ENCODE results near the gene GTF3A. TPM values are rescaled to one million over a fixed set of nuclear protein-coding genes. Genes with fewer than 3 reads are reported as not detected.

Gene GTF3A
- total and polyA plus RNA-seq, 9 of the 15 experiments (the other 6 are each of a cell fraction or from before 2014, with no cell fraction given) = 47.5 to 303 (median 174) TPM

- TF ChIP-seq ZFX (CRISPR knock-in tag; IDR thresholded peaks at IDR 0.05) = no peak
- no peak for TF ChIP-seq RBM39 (optimal IDR thresholded peaks at IDR 0.05; ENCODE audit: low read depth, low read length)
- no peak for TF ChIP-seq SNRNP70 (optimal IDR thresholded peaks at IDR 0.05; ENCODE audit: low read depth, low read length)
- no peak for TF ChIP-seq RBM22 (IDR thresholded peaks at IDR 0.05; ENCODE audit: low read depth, low read length, poor library complexity, severe bottlenecking)
These were observed 48.0 kb downstream of the GTF3A start (continued) for GRCh38 chr13:27472441-27472840.

GRCh38 chr13:27472941-27473340, 48.5 kb downstream of the GTF3A start:
- DNase-seq (ENCODE audit: extremely low read depth in 1 of 4, low spot score in 3 of 4) (no peak), FAIRE-seq (no peak), ATAC-seq (no peak)
- H3K27me3 ChIP-seq (ENCODE audit: control insufficient read depth in 2 of 2, insufficient read depth in 2 of 2, low read length in 2 of 2) = peaks cover 0 to 6% of the 10 kb centered on the region in 2 experiments; a peak in 1 of 5 replicates
- no TSS peak for BruUV-seq (replicated peaks)
- no peak overlapping the region for H2AFZ ChIP-seq (ENCODE audit: low read depth, low read length)
- H3K27ac ChIP-seq (ENCODE audit: extremely low read depth, low read depth, low read length) = no peak overlapping the region
- H3K4me1 ChIP-seq (replicated peaks in 1 of 2; ENCODE audit: control insufficient read depth in 2 of 2, insufficient read depth in 2 of 2, low read length in 2 of 2) = no peaks in the 10 kb centered on the region; a peak in 3 of 5 replicates
- no peak overlapping the region for H3K4me2 ChIP-seq (ENCODE audit: insufficient read depth, low read length)
- H3K9me1 ChIP-seq (ENCODE audit: control insufficient read depth, insufficient read depth, low read length) = no peaks in the 10 kb centered on the region
- WGBS (ENCODE audit: insufficient coverage, low coverage, missing lambda C conversion rate) = 0% methylated on average over 2 of the region's 3 CpGs
- no peak overlapping the region for H3K9ac ChIP-seq (ENCODE audit: insufficient read depth in 1 of 2, low read depth in 2 of 2, low read length in 2 of 2)
- no peaks in the 10 kb centered on the region for H3K79me2 ChIP-seq (ENCODE audit: control insufficient read depth, insufficient read depth, low read length)
- in situ Hi-C loops (cut with MboI) (no loop called here), intact Hi-C loops (cut with micrococcal nuclease) (no loop called here)
- no peaks in the 10 kb centered on the region for H3K9me3 ChIP-seq (replicated peaks; ENCODE audit: control insufficient read depth, insufficient read depth, low read depth, low read length)
- H4K20me1 ChIP-seq (replicated peaks; ENCODE audit: control insufficient read depth, insufficient read depth, low read length) = no peaks in the 10 kb centered on the region
- no peak overlapping the region for H3K4me3 ChIP-seq
- ChIA-PET POLR2A (interaction anchor here (0.5 kb wide), 1 partner anchor 17 kb away, joined by 4 read pairs; no protein-coding TSS in a partner anchor), CTCF (ENCODE audit: low intra/inter-chr PET ratio) (no interaction called here)
- no peaks in the 10 kb centered on the region for H3K36me3 ChIP-seq (ENCODE audit: control insufficient read depth, insufficient read depth, low read length)
- TF ChIP-seq GABPB2 (CRISPR knock-in tag; conservative IDR thresholded peaks at IDR 0.05) = no peak
- TF ChIP-seq ETV6 (IDR thresholded peaks at IDR 0.05; ENCODE audit: borderline replicate concordance in 1 of 2, low read depth in 2 of 2, low read length in 1 of 2) = no peak
- TF ChIP-seq ETV6 (CRISPR knock-in tag; IDR thresholded peaks at IDR 0.05; ENCODE audit: borderline replicate concordance) = no peak
- no peak for TF ChIP-seq PCBP1 (IDR thresholded peaks at IDR 0.05; ENCODE audit: low read depth, low read length, poor library complexity, severe bottlenecking)

Data from K562 (cell line).